ENCODE data around the gene DLG2.

The DLG2 gene

GRCh38 chr11:84396521-84396920 lies 1230.6 kb downstream of the DLG2 start:
- TF ChIP-seq CTCF (IDR thresholded peaks at IDR 0.05; ENCODE audit: borderline replicate concordance, insufficient read depth, low read depth, low read length): no peak
- no peak overlapping the region for H3K4me3 ChIP-seq (ENCODE audit: low read depth, low read length)

- no peak overlapping the region for H3K4me3 ChIP-seq (ENCODE audit: low read depth, low read length)
- TF ChIP-seq CTCF (IDR thresholded peaks at IDR 0.05; ENCODE audit: borderline replicate concordance, insufficient read depth, low read depth, low read length): no peak
Observed at GRCh38 chr11:84390441-84391078, 1236.6 kb downstream of the DLG2 start.

- no peak for TF ChIP-seq CTCF (IDR thresholded peaks at IDR 0.05; ENCODE audit: borderline replicate concordance, insufficient read depth, low read depth, low read length)
- no peak overlapping the region for H3K4me3 ChIP-seq (ENCODE audit: low read depth, low read length)
Observed at GRCh38 chr11:84389696-84390095, 1237.4 kb downstream of the DLG2 start.

GRCh38 chr11:84384731-84385130 lies 1242.4 kb downstream of the DLG2 start:
- peak; percentile 72 for TF ChIP-seq CTCF (IDR thresholded peaks at IDR 0.05; ENCODE audit: borderline replicate concordance, insufficient read depth, low read depth, low read length)
- no peak overlapping the region for H3K4me3 ChIP-seq (ENCODE audit: low read depth, low read length)

GRCh38 chr11:84383576-84383975 lies 1243.6 kb downstream of the DLG2 start:
- TF ChIP-seq CTCF (IDR thresholded peaks at IDR 0.05; ENCODE audit: borderline replicate concordance, insufficient read depth, low read depth, low read length): no peak
- no peak overlapping the region for H3K4me3 ChIP-seq (ENCODE audit: low read depth, low read length)

GRCh38 chr11:84381666-84382065 lies 1245.5 kb downstream of the DLG2 start:
- no peak overlapping the region for H3K4me3 ChIP-seq (ENCODE audit: low read depth, low read length)
- TF ChIP-seq CTCF (IDR thresholded peaks at IDR 0.05; ENCODE audit: borderline replicate concordance, insufficient read depth, low read depth, low read length): no peak

- no peak overlapping the region for H3K4me3 ChIP-seq (ENCODE audit: low read depth, low read length)
- TF ChIP-seq CTCF (IDR thresholded peaks at IDR 0.05; ENCODE audit: borderline replicate concordance, insufficient read depth, low read depth, low read length): no peak
Observed at GRCh38 chr11:84372381-84372950, 1254.7 kb downstream of the DLG2 start.

Data from GM12875 (cell line).